HCT116 (cell line): Measurements from ENCODE around the gene PPP2R5A.

ENCODE experiments used
- CTCF ChIP-seq, 3 experiments: fragments of 200-600 bp in 1 of 3; sonication (generic) in 1 of 3; IDR thresholded peaks in 2 of 3; conservative IDR thresholded peaks in 1 of 3; 2 replicates each; pipeline ENCODE4 v1.5.1; 2012 to 2017; ENCODE audit warnings: low read depth in 2 of 3, low read length in 2 of 3, antibody characterized with exemption in 1 of 3, borderline replicate concordance in 1 of 3, control low read depth in 1 of 3, mild to moderate bottlenecking in 1 of 3, mixed read lengths in 1 of 3, mixed run types in 1 of 3, moderate library complexity in 1 of 3; ENCODE audit not compliant: insufficient read depth in 1 of 3
- EZH2 ChIP-seq: fragments of 200-600 bp; sonication (generic); IDR thresholded peaks from 2 replicates; pipeline ENCODE4 v1.6.1; 2017; ENCODE audit warnings: antibody characterized with exemption, mixed run types
- FOSL1 ChIP-seq: IDR thresholded peaks from 2 replicates; pipeline ENCODE4 v1.6.1; 2012; ENCODE audit warnings: low read depth
- POLR2AphosphoS5 ChIP-seq: IDR thresholded peaks from 2 replicates; pipeline ENCODE4 v1.6.1; 2011; ENCODE audit warnings: mild to moderate bottlenecking, low read depth, low read length, moderate library complexity

- TF ChIP-seq CTCF (IDR thresholded peaks at IDR 0.05 in 2 of 3, conservative IDR thresholded peaks at IDR 0.05 in 1 of 3; ENCODE audit: borderline replicate concordance in 1 of 3, insufficient read depth in 1 of 3, low read depth in 2 of 3, low read length in 2 of 3) (no peak), FOSL1 (no peak), EZH2 (no peak), POLR2AphosphoS5 (no peak)
Measured at GRCh38 chr1:212315184-212315583, 30.0 kb downstream of the PPP2R5A start.
